Parathyroid adenoma (tissue), 2 donors: ENCODE results near the gene TLE3.

Source experiments
- H2AFZ ChIP-seq: fragments of 300-600 bp; sonication (generic); one replicate; pipeline ENCODE4 v1.7.0; 2017; ENCODE audit warnings: antibody characterized with exemption, mild to moderate bottlenecking
- H3K27ac ChIP-seq: fragments of 300-600 bp; sonication (generic); one replicate; pipeline ENCODE4 v1.7.0; 2017
- H3K27me3 ChIP-seq: fragments of 300-600 bp; sonication (generic); one replicate; pipeline ENCODE4 v1.7.0; 2017; ENCODE audit warnings: low read length; ENCODE audit not compliant: control insufficient read depth, insufficient read depth
- H3K36me3 ChIP-seq: fragments of 300-600 bp; sonication (generic); one replicate; pipeline ENCODE4 v1.7.0; 2017; ENCODE audit warnings: low read length; ENCODE audit not compliant: control insufficient read depth, insufficient read depth
- H3K4me1 ChIP-seq: fragments of 300-600 bp; sonication (generic); one replicate; pipeline ENCODE4 v1.7.0; 2017; ENCODE audit warnings: control low read depth
- H3K4me2 ChIP-seq: fragments of 300-600 bp; sonication (generic); one replicate; pipeline ENCODE4 v1.7.0; 2017; ENCODE audit warnings: low read length
- H3K4me3 ChIP-seq: fragments of 300-600 bp; sonication (generic); one replicate; pipeline ENCODE4 v1.7.0; 2017; ENCODE audit warnings: low read depth, low read length
- H3K79me2 ChIP-seq: fragments of 300-600 bp; sonication (generic); one replicate; pipeline ENCODE4 v1.7.0; 2017; ENCODE audit warnings: control low read depth
- H3K9ac ChIP-seq: fragments of 300-600 bp; sonication (generic); one replicate; pipeline ENCODE4 v1.7.0; 2017; ENCODE audit warnings: mild to moderate bottlenecking
- H3K9me3 ChIP-seq: fragments of 300-600 bp; sonication (generic); one replicate; pipeline ENCODE4 v1.7.0; 2017; ENCODE audit warnings: low read length; ENCODE audit not compliant: control insufficient read depth
- CTCF ChIP-seq: fragments of 300-600 bp; sonication (generic); IDR thresholded peaks from one replicate; pipeline ENCODE4 v1.7.0; 2017; ENCODE audit warnings: antibody characterized with exemption, mild to moderate bottlenecking
- donor health status: primary hyperparathyroidism.

Gene TLE3

GRCh38 chr15:70099167-70099966 lies 1.6 kb upstream of the TLE3 start:
- Histone ChIP-seq H3K9ac (no peak overlapping the region), H3K4me1 (peaks cover 6% of the 10 kb centered on the region), H3K36me3 (no peaks in the 10 kb centered on the region), H2AFZ (peak overlapping the region; percentile 67), H3K27ac (peak overlapping the region; percentile 77), H3K4me3 (peak overlapping the region; percentile 91), H3K9me3 (no peaks in the 10 kb centered on the region), H3K4me2 (peak overlapping the region; percentile 83), H3K79me2 (no peaks in the 10 kb centered on the region), H3K27me3 (no peaks in the 10 kb centered on the region)
- no peak for TF ChIP-seq CTCF

GRCh38 chr15:70098461-70099166 lies 897 bp upstream of the TLE3 start:
- TF ChIP-seq CTCF = no peak
- Histone ChIP-seq H3K4me2 (peak overlapping the region; percentile 83), H3K4me1 (peaks cover 7% of the 10 kb centered on the region)

DNA sequence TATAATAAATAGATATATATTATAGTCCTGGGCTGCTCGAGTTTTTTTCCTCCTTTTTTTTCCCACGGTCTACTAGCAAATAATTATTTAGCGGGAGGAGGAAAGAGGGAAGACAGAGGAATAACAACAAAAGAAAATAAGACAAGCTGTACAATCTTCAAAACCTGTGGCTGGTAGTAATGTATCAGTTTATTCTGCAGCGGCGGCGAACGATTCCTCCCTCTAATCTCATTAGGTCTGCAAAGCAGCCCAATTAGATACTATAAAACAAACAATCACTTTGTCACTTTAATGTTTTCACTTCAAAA lies 390 bp upstream of the TLE3 start:
- Histone ChIP-seq H3K36me3 (no peaks in the 10 kb centered on the region), H3K4me2 (peak overlapping the region; percentile 83), H3K9me3 (no peaks in the 10 kb centered on the region), H3K4me1 (peaks cover 12% of the 10 kb centered on the region), H3K4me3 (peak overlapping the region; percentile 91), H3K27me3 (no peaks in the 10 kb centered on the region), H3K9ac (no peak overlapping the region), H3K79me2 (no peaks in the 10 kb centered on the region), H2AFZ (peak overlapping the region; percentile 67), H3K27ac (peak overlapping the region; percentile 77)
- TF ChIP-seq CTCF = no peak

More at GRCh38 chr15:70098461-70099166, 897 bp upstream of the TLE3 start:
- Histone ChIP-seq H3K4me3 (peak overlapping the region; percentile 91), H3K9ac (no peak overlapping the region), H3K36me3 (no peaks in the 10 kb centered on the region), H3K27me3 (no peaks in the 10 kb centered on the region), H3K79me2 (no peaks in the 10 kb centered on the region), H3K9me3 (no peaks in the 10 kb centered on the region), H2AFZ (peak overlapping the region; percentile 67), H3K27ac (peak overlapping the region; percentile 77)

- H3K27me3 ChIP-seq = no peaks in the 10 kb centered on the region
- no peak overlapping the region for H3K9ac ChIP-seq
- H3K27ac ChIP-seq = peak overlapping the region; percentile 77
- H3K9me3 ChIP-seq = no peaks in the 10 kb centered on the region
- no peak for TF ChIP-seq CTCF
- peak overlapping the region; percentile 89 for H3K4me2 ChIP-seq
- H3K4me3 ChIP-seq = peak overlapping the region; percentile 91
- H3K79me2 ChIP-seq = no peaks in the 10 kb centered on the region
- H3K36me3 ChIP-seq = no peaks in the 10 kb centered on the region
- peaks cover 19% of the 10 kb centered on the region for H3K4me1 ChIP-seq
- peak overlapping the region; percentile 65 for H2AFZ ChIP-seq
Measured at GRCh38 chr15:70097063-70097320, 725 bp downstream of the TLE3 start.
